ENCODE data around the gene DOCK8.
"Not testable (repeated sequence)": the region's sequence is repeated elsewhere in the genome, so short reads cannot be mapped to it uniquely, and the experiment has no call there.

- TF ChIP-seq CTCF (optimal IDR thresholded peaks at IDR 0.05 in 1 of 3, IDR thresholded peaks at IDR 0.05 in 1 of 3, conservative IDR thresholded peaks at IDR 0.05 in 1 of 3; ENCODE audit: extremely low read depth in 1 of 3, insufficient read depth in 2 of 3, low read length in 3 of 3); EZH2 (IDR thresholded peaks at IDR 0.05; ENCODE audit: low read length): not testable (repeated sequence)
These were observed 764 bp upstream of the DOCK8 start for GRCh38 chr9:213901-214300.
